ENCODE measurements around the gene LY86. TPM values are rescaled to one million over a fixed set of nuclear protein-coding genes. Genes with fewer than 3 reads are reported as not detected.

LY86 gene
- total RNA-seq, 4 donors from 2014 or later, result 1.2 to 1.8 (median 1.3) TPM

DNA sequence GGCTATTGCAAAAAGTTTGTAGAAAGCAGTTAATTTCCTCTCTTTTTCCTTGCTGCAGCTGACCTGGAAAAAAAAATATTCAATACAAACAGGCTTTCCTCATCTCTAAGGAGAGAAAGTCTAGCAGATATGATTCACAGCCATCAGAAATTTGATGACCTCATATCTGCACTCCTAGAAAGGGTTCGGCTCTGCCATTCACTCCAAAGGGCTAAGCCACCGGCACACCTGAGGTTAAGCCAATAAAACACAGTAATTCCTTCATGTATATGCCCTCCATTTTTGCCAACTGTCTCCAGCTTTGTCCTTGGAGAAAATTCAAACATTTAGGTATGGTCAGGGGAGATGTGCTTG, 18.7 kb upstream of the LY86 start:
- TF ChIP-seq EP300 (IDR thresholded peaks at IDR 0.05) (no peak), POLR2A (IDR thresholded peaks at IDR 0.05; ENCODE audit: low read depth) (no peak), POLR2AphosphoS5 (IDR thresholded peaks at IDR 0.05) (no peak), CTCF (IDR thresholded peaks at IDR 0.05) (no peak)
- no peak for DNase-seq (ENCODE audit: extremely low spot score)
- peaks cover 0 to 6% (median 3%) of the 10 kb centered on the region in 4 donors for H3K9me3 ChIP-seq
- peaks cover 0 to 22% (median 0%) of the 10 kb centered on the region in 4 donors for H3K27me3 ChIP-seq
- H3K4me1 ChIP-seq, result no peaks in the 10 kb centered on the region
- no peak overlapping the region for H3K27ac ChIP-seq (replicated peaks in 1 of 4)
- 82% methylated on average over 2 of the region's 2 CpGs for WGBS
- intact Hi-C loops (cut with DNase I), result no loop called here
- no peak overlapping the region for H3K4me3 ChIP-seq
- H3K36me3 ChIP-seq, result no peaks in the 10 kb centered on the region

DNA sequence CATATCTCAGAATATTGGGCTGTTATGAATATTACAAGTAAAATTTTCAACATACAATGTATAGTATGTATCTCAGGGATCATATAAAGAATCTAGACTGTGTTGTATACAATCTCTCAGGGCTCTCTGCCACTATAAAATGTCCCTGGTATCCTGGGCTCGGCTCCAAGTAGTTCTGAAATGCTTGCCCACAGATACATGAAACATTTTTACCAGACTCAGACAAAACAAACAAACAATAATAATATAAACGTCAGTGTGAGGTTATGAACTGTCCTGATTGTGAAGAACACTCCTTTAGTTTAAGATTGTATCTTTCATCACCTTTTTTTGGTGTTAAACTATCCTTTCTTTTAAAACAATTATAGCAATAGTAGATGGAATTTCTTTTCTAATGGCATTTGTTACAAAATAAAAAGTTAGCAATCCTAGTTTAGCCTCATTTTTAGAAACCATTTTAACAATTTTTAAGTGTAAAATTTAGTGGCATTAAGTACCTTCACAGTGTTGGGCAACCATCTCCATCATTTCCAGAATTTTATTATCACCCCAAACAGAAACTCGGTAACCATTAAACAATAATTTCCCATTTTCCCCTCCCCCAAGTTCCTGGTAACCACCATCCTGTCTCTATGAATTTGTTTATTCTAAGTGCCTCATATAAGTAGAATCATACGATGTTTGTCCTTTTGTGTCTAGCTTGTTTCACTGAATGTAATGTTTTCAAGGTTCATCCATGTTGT, 17.4 kb upstream of the LY86 start:
- intact Hi-C loops (cut with DNase I), result no loop called here
- Histone ChIP-seq H3K27me3 (peaks cover 0 to 22% (median 0%) of the 10 kb centered on the region in 4 donors), H3K4me1 (no peaks in the 10 kb centered on the region), H3K27ac (replicated peaks in 1 of 4) (no peak overlapping the region), H3K9me3 (peaks cover 0 to 6% (median 3%) of the 10 kb centered on the region in 4 donors), H3K36me3 (no peaks in the 10 kb centered on the region), H3K4me3 (no peak overlapping the region)
- TF ChIP-seq EP300 (IDR thresholded peaks at IDR 0.05), result no peak
- TF ChIP-seq POLR2AphosphoS5 (IDR thresholded peaks at IDR 0.05), result no peak
- TF ChIP-seq CTCF (IDR thresholded peaks at IDR 0.05), result no peak
- no peak for TF ChIP-seq POLR2A (IDR thresholded peaks at IDR 0.05; ENCODE audit: low read depth)
- no peak for DNase-seq (ENCODE audit: extremely low spot score)
- 62% methylated on average over 4 of the region's 4 CpGs for WGBS

DNA sequence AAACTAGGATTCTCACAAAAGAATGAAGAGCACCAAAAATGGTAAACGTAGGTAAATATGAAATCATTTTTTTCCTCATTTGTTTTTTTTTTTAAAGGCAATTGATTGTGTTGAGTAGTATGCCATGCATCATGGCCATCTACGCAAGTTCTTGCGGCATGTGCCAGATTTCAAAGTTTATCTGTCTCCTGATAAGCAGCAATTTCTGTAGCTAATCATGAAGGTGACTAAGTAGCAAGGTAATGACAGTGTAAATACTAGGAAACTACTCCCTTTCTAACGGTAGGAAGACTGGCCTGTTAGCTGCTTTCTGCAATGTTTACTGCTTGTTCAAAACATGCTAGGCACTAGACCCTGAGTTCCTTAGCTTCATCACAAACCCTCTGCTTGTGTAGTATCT, 13.4 kb upstream of the LY86 start:
- intact Hi-C loops (cut with DNase I), result no loop called here
- TF ChIP-seq POLR2AphosphoS5 (IDR thresholded peaks at IDR 0.05), result no peak
- no peak for TF ChIP-seq EP300 (IDR thresholded peaks at IDR 0.05)
- TF ChIP-seq CTCF (IDR thresholded peaks at IDR 0.05), result no peak
- no peak for TF ChIP-seq POLR2A (IDR thresholded peaks at IDR 0.05; ENCODE audit: low read depth)
- WGBS, result 93% methylated on average over 4 of the region's 4 CpGs

DNA sequence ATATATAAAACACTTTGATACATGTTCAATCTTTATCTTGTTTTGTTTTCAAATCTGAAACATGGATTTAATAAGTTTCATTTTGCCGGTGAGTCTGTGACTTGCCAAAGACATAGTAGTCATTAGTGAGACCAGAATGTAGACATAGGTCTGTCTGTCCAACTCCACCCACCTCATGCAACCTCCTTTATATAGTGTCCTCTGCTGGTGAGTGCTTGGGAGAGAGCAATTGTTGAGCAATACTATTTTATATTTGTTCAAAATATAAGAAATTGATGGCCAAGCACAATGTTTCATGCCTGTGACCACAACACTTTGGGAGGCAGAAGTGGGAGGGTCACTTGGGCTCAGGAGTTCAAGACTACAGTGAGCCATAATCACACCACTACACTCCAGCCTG, 10.8 kb upstream of the LY86 start:
- 68% methylated on average over 1 of the region's 1 CpG for WGBS
- Histone ChIP-seq H3K4me1 (peaks cover 0 to 10% (median 0%) of the 10 kb centered on the region in 4 donors), H3K9me3 (peaks cover 0 to 7% (median 6%) of the 10 kb centered on the region in 4 donors), H3K4me3 (no peak overlapping the region), H3K27ac (replicated peaks in 1 of 4) (no peak overlapping the region), H3K27me3 (peaks cover 0 to 6% (median 0%) of the 10 kb centered on the region in 4 donors), H3K36me3 (no peaks in the 10 kb centered on the region)
- DNase-seq (ENCODE audit: extremely low spot score), result no peak
- intact Hi-C loops (cut with DNase I), result no loop called here
- TF ChIP-seq EP300 (IDR thresholded peaks at IDR 0.05) (no peak), POLR2A (IDR thresholded peaks at IDR 0.05; ENCODE audit: low read depth) (no peak)

More for the DNA sequence above, 13.4 kb upstream of the LY86 start:
- H3K27me3 ChIP-seq, result peaks cover 0 to 9% (median 0%) of the 10 kb centered on the region in 4 donors
- no peak overlapping the region for H3K4me3 ChIP-seq
- peaks cover 0 to 7% (median 6%) of the 10 kb centered on the region in 4 donors for H3K9me3 ChIP-seq
- H3K4me1 ChIP-seq, result no peaks in the 10 kb centered on the region
- H3K36me3 ChIP-seq, result no peaks in the 10 kb centered on the region
- H3K27ac ChIP-seq (replicated peaks in 1 of 4), result no peak overlapping the region
- DNase-seq (ENCODE audit: extremely low spot score), result no peak

- Histone ChIP-seq H3K27ac (replicated peaks in 1 of 4) (no peak overlapping the region), H3K9me3 (peaks cover 0 to 7% (median 3%) of the 10 kb centered on the region in 4 donors), H3K27me3 (no peaks in the 10 kb centered on the region), H3K4me1 (peaks cover 0 to 10% (median 0%) of the 10 kb centered on the region in 4 donors), H3K36me3 (no peaks in the 10 kb centered on the region), H3K4me3 (no peak overlapping the region)
- no peak for TF ChIP-seq CTCF (IDR thresholded peaks at IDR 0.05)
- TF ChIP-seq EP300 (IDR thresholded peaks at IDR 0.05), result no peak
- no peak for TF ChIP-seq POLR2A (IDR thresholded peaks at IDR 0.05; ENCODE audit: low read depth)
- TF ChIP-seq POLR2AphosphoS5 (IDR thresholded peaks at IDR 0.05), result no peak
- WGBS, result 86% methylated on average over 1 of the region's 1 CpG
- DNase-seq (ENCODE audit: extremely low spot score), result no peak
- intact Hi-C loops (cut with DNase I), result no loop called here
Measured at GRCh38 chr6:6579281-6579680, 9.2 kb upstream of the LY86 start.
